HepG2 (cell line): ENCODE data around the gene STIM1. TPM values are rescaled to one million over a fixed set of nuclear protein-coding genes. Genes with fewer than 3 reads are reported as not detected.

Experiments
- AGO2 ChIP-seq: fragments of 200-400 bp; formaldehyde crosslinking; optimal IDR thresholded peaks from 2 replicates; pipeline ENCODE3; 2017; ENCODE audit warnings: mild to moderate bottlenecking, low read depth, low read length, moderate library complexity
- ESRRA ChIP-seq: sonication (generic); formaldehyde crosslinking; IDR thresholded peaks from 2 replicates; pipeline ENCODE4 v1.5.1; 2020; ENCODE audit warnings: mild to moderate bottlenecking, low read depth, missing genetic modification reagents
- GFI1 ChIP-seq: sonication (generic); formaldehyde crosslinking; IDR thresholded peaks from 2 replicates; pipeline ENCODE4 v1.5.0; 2020; ENCODE audit warnings: missing genetic modification reagents, mild to moderate bottlenecking, borderline replicate concordance
- HNF4G ChIP-seq, 2 experiments: sonication (generic) in 1 of 2; formaldehyde crosslinking in 1 of 2; IDR thresholded peaks; 2 replicates each; pipeline versions ENCODE4 v1.4.0 to v1.6.1; 2011 to 2020; ENCODE audit warnings: borderline replicate concordance in 2 of 2, low read depth in 2 of 2, mild to moderate bottlenecking in 2 of 2, low read length in 1 of 2, missing genetic modification reagents in 1 of 2, moderate library complexity in 1 of 2
- RBM39 ChIP-seq: fragments of 200-400 bp; formaldehyde crosslinking; IDR thresholded peaks from one replicate; pipeline ENCODE4 v1.6.1; 2018; ENCODE audit warnings: antibody characterized with exemption, mild to moderate bottlenecking, low read depth, low read length; ENCODE audit not compliant: poor library complexity, severe bottlenecking
- RERE ChIP-seq: IDR thresholded peaks from 2 replicates; pipeline ENCODE4 v1.6.1; 2016; ENCODE audit warnings: low read depth, missing genetic modification reagents, missing compliant biosample characterization
- UBTF ChIP-seq: sonication (generic); formaldehyde crosslinking; IDR thresholded peaks from 2 replicates; pipeline ENCODE4 v1.4.0; 2020; ENCODE audit warnings: mild to moderate bottlenecking, missing genetic modification reagents
- ZNF598 ChIP-seq: sonication (generic); formaldehyde crosslinking; IDR thresholded peaks from 2 replicates; pipeline ENCODE4 v1.5.1; 2020; ENCODE audit warnings: mild to moderate bottlenecking, missing genetic modification reagents, borderline replicate concordance
- ZNF646 ChIP-seq: sonication (generic); formaldehyde crosslinking; IDR thresholded peaks from 2 replicates; pipeline ENCODE4 v1.9.0; 2021; ENCODE audit warnings: mild to moderate bottlenecking, missing genetic modification reagents
- ZNF773 ChIP-seq: sonication (generic); formaldehyde crosslinking; IDR thresholded peaks from 2 replicates; pipeline ENCODE4 v1.4.0; 2020; ENCODE audit warnings: missing genetic modification reagents, borderline replicate concordance
- polyA plus RNA-seq, 8 experiments: library from polyadenylated mRNA; depleted of rRNA in 3 of 8; stranded (reverse) in 7 of 8; unstranded in 1 of 8; fragments of >200 nt; fragmentation: Illumina TruSeq in 4 of 8; extraction: Trizol in 4 of 8; gene quantifications; 2 replicates each; pipeline versions ENCODE4 v1.2.1 to v1.2.3, GENCODE V29; 2011 to 2016; ENCODE audit warnings: low read depth in 4 of 8, missing spikeins in 1 of 8, mixed read lengths in 1 of 8; ENCODE audit not compliant: insufficient read depth in 1 of 8
- total RNA-seq, 5 experiments: library from RNA; depleted of rRNA; stranded (reverse); fragments of >200 nt; fragmentation: Illumina TruSeq; extraction: Trizol; gene quantifications; 2 replicates each; pipeline ENCODE4 v1.2.3, GENCODE V29; 2016; ENCODE audit warnings: low read depth in 1 of 5

The STIM1 gene
- total and polyA plus RNA-seq, 2 of the 13 experiments (the other 11 are each of a cell fraction or from before 2014, with no cell fraction given) = 19.2 to 28.5 TPM

GRCh38 chr11:3855808-3856491 lies 486 bp downstream of the STIM1 start (continued):
- TF ChIP-seq RBM39 = peak; percentile 63
- TF ChIP-seq HNF4G (IDR thresholded peaks at IDR 0.05; ENCODE audit: borderline replicate concordance, low read depth, low read length) = peak; percentile 54; the same call in 1 of the 2 replicates
- TF ChIP-seq HNF4G (CRISPR knock-in tag; IDR thresholded peaks at IDR 0.05; ENCODE audit: borderline replicate concordance, low read depth) = peak; percentile 24; the same call in 1 of the 2 replicates
- TF ChIP-seq UBTF (CRISPR knock-in tag) = peak; percentile 62
- no peak for TF ChIP-seq ZNF598 (CRISPR knock-in tag)
- TF ChIP-seq ESRRA = 0 out of 2 replicates have a peak, but pooled peaks have one; percentile 39
- no peak for TF ChIP-seq RERE (CRISPR knock-in tag)
- TF ChIP-seq ZNF773 (CRISPR knock-in tag) = 0 out of 2 replicates have a peak, but pooled peaks have one; percentile 14
- TF ChIP-seq GFI1 (CRISPR knock-in tag) = no peak
- peak; percentile 41 for TF ChIP-seq AGO2
- TF ChIP-seq ZNF646 (CRISPR knock-in tag) = peak; percentile 49; the same call in 1 of the 2 replicates
